K562 (cell line): ENCODE data around the gene PELI3. TPM values are rescaled to one million over a fixed set of nuclear protein-coding genes. Genes with fewer than 3 reads are reported as not detected.

Experiments used
- BMI1 ChIP-seq: fragments of 150-350 bp; IDR thresholded peaks from 2 replicates; pipeline ENCODE4 v1.6.1; 2014; ENCODE audit warnings: low read length
- NELFE ChIP-seq: IDR thresholded peaks from 2 replicates; pipeline ENCODE4 v1.6.1; 2011; ENCODE audit warnings: mild to moderate bottlenecking; ENCODE audit not compliant: insufficient read depth, insufficient read length
- SLC30A9 ChIP-seq: fragments of 250-450 bp; sonication (Bioruptor Pico); IDR thresholded peaks from 2 replicates; pipeline ENCODE4 v1.8.0; 2022; ENCODE audit warnings: mild to moderate bottlenecking, moderate library complexity
- SMAD3 ChIP-seq: fragments of 450-650 bp; formaldehyde crosslinking; conservative IDR thresholded peaks from 2 replicates; pipeline ENCODE4 v1.4.0; 2020; ENCODE audit warnings: mild to moderate bottlenecking
- TCF3 ChIP-seq: sonication (generic); formaldehyde crosslinking; IDR thresholded peaks from 2 replicates; pipeline ENCODE4 v1.4.0; 2020; ENCODE audit warnings: mild to moderate bottlenecking, missing genetic modification reagents
- ZNF431 ChIP-seq: sonication (generic); formaldehyde crosslinking; IDR thresholded peaks from 2 replicates; pipeline ENCODE4 v1.8.0; 2022; ENCODE audit warnings: mild to moderate bottlenecking, missing genetic modification reagents
- polyA plus RNA-seq, 8 experiments: library from polyadenylated mRNA; depleted of rRNA in 4 of 8; stranded (reverse) in 5 of 8; unstranded in 3 of 8; fragments of >200 nt; fragmentation: Nextera tagmentation in 2 of 8; fragmentation: Illumina TruSeq in 1 of 8; extraction: Ambion mirVana in 2 of 8; extraction: Trizol in 1 of 8; gene quantifications; 2 replicates each; pipeline versions ENCODE4 v1.2.1 to v1.2.3, GENCODE V29; 2011 to 2014; ENCODE audit warnings: inconsistent platforms in 1 of 8, missing spikeins in 1 of 8
- total RNA-seq, 7 experiments: library from RNA; depleted of rRNA in 6 of 7; stranded (reverse); fragments of >200 nt in 6 of 7; fragmentation: Illumina TruSeq in 2 of 7; extraction: Trizol in 2 of 7; gene quantifications; 2 replicates each; pipeline versions ENCODE4 v1.2.1 to v1.2.3, GENCODE V29; 2011 to 2021; ENCODE audit warnings: low replicate concordance in 1 of 7
- TF ChIP-seq, protein P1 (sequence below): fragments of 450-650 bp; formaldehyde crosslinking; IDR thresholded peaks from 2 replicates; pipeline ENCODE4 v1.4.0; 2020; ENCODE audit warnings: mild to moderate bottlenecking, moderate library complexity
- TF ChIP-seq, protein P2 (sequence below): fragments of 250-450 bp; sonication (Bioruptor Pico); IDR thresholded peaks from 2 replicates; pipeline ENCODE4 v1.8.0; 2021; ENCODE audit warnings: moderate library complexity, mild to moderate bottlenecking, inconsistent platforms
- TF ChIP-seq, protein P3 (sequence below): sonication (generic); formaldehyde crosslinking; IDR thresholded peaks from 2 replicates; pipeline ENCODE4 v1.8.1; 2022; ENCODE audit warnings: missing genetic modification reagents
- TF ChIP-seq, protein P4 (sequence below): fragments of 450-650 bp; IDR thresholded peaks from 2 replicates; pipeline ENCODE4 v1.6.1; 2016; ENCODE audit warnings: low read depth
- TF ChIP-seq, protein P5 (sequence below): fragments of 250-450 bp; sonication (Bioruptor Pico); IDR thresholded peaks from 2 replicates; pipeline ENCODE4 v1.8.0; 2021; ENCODE audit warnings: mild to moderate bottlenecking, moderate library complexity

Gene PELI3
- total and polyA plus RNA-seq, 9 of the 15 experiments (the other 6 are each of a cell fraction or from before 2014, with no cell fraction given), result 0.17 to 4.2 (median 1.9) TPM

DNA sequence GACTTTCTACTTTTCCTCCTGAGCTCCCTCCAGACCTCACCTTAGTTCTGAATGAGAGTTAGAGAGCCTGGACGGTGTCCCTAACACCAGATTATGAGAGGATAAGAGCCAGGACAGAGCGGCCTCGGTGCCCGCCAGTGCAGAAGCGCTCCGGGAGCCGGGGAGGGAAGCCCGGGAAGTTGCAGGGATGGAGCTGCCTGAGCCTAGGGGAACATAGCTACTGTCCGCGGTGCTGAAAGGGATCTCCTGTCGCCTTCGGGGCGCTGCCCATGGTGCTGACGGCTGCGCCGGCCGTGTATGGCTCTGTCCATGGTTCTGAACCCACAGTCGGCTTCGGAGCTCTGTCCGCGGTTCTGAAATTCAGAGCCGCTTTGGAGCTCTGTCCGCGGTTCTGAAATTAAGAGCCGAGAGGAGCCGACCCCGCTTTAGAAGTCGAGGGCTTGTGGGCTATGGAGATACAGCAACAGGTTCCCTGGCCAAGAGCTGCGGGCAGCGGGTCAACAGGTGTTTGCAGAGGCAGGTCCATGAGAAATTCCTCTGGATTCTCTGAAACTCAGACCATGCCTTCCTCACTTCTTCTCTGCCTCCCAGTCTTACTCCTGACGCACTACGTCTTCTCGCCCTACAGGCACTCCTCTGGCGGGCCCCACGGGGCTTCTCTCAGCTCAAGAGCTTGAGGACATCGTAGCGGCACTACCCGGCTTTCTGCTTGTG lies 45.1 kb upstream of the PELI3 start (continued):
- TF ChIP-seq, protein P1, sequence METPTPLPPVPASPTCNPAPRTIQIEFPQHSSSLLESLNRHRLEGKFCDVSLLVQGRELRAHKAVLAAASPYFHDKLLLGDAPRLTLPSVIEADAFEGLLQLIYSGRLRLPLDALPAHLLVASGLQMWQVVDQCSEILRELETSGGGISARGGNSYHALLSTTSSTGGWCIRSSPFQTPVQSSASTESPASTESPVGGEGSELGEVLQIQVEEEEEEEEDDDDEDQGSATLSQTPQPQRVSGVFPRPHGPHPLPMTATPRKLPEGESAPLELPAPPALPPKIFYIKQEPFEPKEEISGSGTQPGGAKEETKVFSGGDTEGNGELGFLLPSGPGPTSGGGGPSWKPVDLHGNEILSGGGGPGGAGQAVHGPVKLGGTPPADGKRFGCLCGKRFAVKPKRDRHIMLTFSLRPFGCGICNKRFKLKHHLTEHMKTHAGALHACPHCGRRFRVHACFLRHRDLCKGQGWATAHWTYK (CRISPR knock-in tag), result peak; percentile 99
- TF ChIP-seq, protein P2, sequence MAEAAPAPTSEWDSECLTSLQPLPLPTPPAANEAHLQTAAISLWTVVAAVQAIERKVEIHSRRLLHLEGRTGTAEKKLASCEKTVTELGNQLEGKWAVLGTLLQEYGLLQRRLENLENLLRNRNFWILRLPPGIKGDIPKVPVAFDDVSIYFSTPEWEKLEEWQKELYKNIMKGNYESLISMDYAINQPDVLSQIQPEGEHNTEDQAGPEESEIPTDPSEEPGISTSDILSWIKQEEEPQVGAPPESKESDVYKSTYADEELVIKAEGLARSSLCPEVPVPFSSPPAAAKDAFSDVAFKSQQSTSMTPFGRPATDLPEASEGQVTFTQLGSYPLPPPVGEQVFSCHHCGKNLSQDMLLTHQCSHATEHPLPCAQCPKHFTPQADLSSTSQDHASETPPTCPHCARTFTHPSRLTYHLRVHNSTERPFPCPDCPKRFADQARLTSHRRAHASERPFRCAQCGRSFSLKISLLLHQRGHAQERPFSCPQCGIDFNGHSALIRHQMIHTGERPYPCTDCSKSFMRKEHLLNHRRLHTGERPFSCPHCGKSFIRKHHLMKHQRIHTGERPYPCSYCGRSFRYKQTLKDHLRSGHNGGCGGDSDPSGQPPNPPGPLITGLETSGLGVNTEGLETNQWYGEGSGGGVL (CRISPR knock-in tag), result peak; percentile 76; the same call in 1 of the 2 replicates
- TF ChIP-seq, protein P3, sequence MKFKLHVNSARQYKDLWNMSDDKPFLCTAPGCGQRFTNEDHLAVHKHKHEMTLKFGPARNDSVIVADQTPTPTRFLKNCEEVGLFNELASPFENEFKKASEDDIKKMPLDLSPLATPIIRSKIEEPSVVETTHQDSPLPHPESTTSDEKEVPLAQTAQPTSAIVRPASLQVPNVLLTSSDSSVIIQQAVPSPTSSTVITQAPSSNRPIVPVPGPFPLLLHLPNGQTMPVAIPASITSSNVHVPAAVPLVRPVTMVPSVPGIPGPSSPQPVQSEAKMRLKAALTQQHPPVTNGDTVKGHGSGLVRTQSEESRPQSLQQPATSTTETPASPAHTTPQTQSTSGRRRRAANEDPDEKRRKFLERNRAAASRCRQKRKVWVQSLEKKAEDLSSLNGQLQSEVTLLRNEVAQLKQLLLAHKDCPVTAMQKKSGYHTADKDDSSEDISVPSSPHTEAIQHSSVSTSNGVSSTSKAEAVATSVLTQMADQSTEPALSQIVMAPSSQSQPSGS, result peak; percentile 100
- TF ChIP-seq ZNF431 (CRISPR knock-in tag) (peak; percentile 99), NELFE (no peak), TCF3 (CRISPR knock-in tag) (peak; percentile 92), BMI1 (peak; percentile 46; the same call in 1 of the 2 replicates), SLC30A9 (CRISPR knock-in tag) (peak; percentile 89), SMAD3 (CRISPR knock-in tag) (peak; percentile 98)
- TF ChIP-seq, protein P4, sequence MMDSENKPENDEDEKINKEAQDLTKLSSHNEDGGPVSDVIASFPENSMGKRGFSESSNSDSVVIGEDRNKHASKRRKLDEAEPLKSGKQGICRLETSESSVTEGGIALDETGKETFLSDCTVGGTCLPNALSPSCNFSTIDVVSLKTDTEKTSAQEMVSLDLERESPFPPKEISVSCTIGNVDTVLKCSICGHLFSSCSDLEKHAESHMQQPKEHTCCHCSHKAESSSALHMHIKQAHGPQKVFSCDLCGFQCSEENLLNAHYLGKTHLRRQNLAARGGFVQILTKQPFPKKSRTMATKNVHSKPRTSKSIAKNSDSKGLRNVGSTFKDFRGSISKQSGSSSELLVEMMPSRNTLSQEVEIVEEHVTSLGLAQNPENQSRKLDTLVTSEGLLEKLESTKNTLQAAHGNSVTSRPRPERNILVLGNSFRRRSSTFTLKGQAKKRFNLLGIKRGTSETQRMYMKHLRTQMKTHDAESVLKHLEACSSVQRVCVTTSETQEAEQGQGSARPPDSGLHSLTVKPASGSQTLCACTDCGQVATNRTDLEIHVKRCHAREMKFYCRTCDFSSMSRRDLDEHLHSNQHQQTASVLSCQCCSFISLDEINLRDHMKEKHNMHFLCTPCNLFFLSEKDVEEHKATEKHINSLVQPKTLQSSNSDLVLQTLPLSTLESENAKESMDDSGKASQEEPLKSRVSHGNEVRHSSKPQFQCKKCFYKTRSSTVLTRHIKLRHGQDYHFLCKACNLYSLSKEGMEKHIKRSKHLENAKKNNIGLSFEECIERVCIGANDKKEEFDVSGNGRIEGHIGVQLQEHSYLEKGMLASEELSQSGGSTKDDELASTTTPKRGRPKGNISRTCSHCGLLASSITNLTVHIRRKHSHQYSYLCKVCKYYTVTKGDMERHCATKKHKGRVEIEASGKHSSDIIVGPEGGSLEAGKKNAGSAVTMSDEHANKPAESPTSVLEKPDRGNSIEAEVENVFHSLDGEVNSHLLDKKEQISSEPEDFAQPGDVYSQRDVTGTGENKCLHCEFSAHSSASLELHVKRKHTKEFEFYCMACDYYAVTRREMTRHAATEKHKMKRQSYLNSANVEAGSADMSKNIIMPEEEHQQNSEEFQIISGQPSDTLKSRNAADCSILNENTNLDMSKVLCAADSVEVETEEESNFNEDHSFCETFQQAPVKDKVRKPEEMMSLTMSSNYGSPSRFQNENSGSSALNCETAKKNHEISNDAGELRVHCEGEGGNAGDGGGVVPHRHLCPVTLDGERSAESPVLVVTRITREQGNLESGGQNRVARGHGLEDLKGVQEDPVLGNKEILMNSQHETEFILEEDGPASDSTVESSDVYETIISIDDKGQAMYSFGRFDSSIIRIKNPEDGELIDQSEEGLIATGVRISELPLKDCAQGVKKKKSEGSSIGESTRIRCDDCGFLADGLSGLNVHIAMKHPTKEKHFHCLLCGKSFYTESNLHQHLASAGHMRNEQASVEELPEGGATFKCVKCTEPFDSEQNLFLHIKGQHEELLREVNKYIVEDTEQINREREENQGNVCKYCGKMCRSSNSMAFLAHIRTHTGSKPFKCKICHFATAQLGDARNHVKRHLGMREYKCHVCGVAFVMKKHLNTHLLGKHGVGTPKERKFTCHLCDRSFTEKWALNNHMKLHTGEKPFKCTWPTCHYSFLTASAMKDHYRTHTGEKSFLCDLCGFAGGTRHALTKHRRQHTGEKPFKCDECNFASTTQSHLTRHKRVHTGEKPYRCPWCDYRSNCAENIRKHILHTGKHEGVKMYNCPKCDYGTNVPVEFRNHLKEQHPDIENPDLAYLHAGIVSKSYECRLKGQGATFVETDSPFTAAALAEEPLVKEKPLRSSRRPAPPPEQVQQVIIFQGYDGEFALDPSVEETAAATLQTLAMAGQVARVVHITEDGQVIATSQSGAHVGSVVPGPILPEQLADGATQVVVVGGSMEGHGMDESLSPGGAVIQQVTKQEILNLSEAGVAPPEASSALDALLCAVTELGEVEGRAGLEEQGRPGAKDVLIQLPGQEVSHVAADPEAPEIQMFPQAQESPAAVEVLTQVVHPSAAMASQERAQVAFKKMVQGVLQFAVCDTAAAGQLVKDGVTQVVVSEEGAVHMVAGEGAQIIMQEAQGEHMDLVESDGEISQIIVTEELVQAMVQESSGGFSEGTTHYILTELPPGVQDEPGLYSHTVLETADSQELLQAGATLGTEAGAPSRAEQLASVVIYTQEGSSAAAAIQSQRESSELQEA, result no peak
- TF ChIP-seq, protein P5, sequence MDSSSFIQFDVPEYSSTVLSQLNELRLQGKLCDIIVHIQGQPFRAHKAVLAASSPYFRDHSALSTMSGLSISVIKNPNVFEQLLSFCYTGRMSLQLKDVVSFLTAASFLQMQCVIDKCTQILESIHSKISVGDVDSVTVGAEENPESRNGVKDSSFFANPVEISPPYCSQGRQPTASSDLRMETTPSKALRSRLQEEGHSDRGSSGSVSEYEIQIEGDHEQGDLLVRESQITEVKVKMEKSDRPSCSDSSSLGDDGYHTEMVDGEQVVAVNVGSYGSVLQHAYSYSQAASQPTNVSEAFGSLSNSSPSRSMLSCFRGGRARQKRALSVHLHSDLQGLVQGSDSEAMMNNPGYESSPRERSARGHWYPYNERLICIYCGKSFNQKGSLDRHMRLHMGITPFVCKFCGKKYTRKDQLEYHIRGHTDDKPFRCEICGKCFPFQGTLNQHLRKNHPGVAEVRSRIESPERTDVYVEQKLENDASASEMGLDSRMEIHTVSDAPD, result peak; percentile 92
